ENCODE results near the gene GPR35. TPM values are rescaled to one million over a fixed set of nuclear protein-coding genes. Genes with fewer than 3 reads are reported as not detected.

GPR35 gene
- total RNA-seq, 1 experiment from 2014 or later: 4.2 TPM

DNA sequence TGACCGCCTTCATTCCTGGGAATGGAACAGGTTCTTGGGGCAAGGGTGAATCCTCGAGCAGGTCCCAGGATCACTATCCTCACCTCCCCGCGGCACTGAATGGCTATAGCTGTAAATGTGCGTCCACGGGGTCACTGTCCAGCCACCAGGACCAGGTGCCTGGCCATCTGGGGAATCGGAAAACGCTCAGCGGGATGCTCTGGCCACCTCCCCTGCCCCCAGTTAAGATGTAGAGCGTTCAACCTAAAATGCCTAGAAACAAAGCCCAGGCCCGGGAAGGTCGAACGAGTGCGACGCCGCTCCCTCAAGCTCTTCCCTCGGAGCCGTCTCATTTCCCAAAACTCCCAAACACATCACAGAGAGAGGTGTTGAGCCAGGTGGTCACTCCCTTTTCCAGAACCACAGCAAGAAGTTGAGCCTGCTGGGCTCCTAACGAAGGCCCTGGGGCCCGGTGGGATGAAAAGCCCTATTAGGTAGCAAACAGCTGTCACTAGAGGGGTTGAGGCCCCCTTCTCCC is 39.5 kb upstream of the GPR35 start:
- DNase-seq (ENCODE audit: low read depth, low spot score): no peak

More for the DNA sequence above, 39.5 kb upstream of the GPR35 start:
- no peak; the same call in 1 of the 2 replicates for ATAC-seq
- H3K27me3 ChIP-seq (ENCODE audit: insufficient read depth, low read length): no peaks in the 10 kb centered on the region
- H3K36me3 ChIP-seq (ENCODE audit: control insufficient read depth in 1 of 2, insufficient read depth in 2 of 2, low read length in 2 of 2): peaks cover 3 to 9% of the 10 kb centered on the region in 2 experiments; a peak in 2 of 4 replicates
- RAD21 ChIA-PET (ENCODE audit: low non-redundant PET in 1 of 2, low total read pairs in 2 of 2, uncharacterized antibody in 2 of 2, unreplicated experiment in 2 of 2): interaction anchor here in 1 of 2 experiments (2.1 kb wide), 1 partner anchor 20 kb away, joined by 6 read pairs; no protein-coding TSS in a partner anchor
- no peaks in the 10 kb centered on the region for H3K9me2 ChIP-seq (ENCODE audit: insufficient read depth)
- intact Hi-C loops (cut with micrococcal nuclease): loop anchor here (2.0 kb wide), 1 partner anchor 25 kb away; the partner anchor contains the start of gene DUSP28
- BruUV-seq (replicated peaks): TSS peak; percentile 74
- H3K4me1 ChIP-seq (ENCODE audit: control insufficient read depth in 1 of 2, insufficient read depth in 2 of 2, low read length in 2 of 2): peaks cover 34 to 53% of the 10 kb centered on the region in 2 experiments
- no peaks in the 10 kb centered on the region for H4K20me1 ChIP-seq (ENCODE audit: insufficient read depth)
- POLR2A ChIA-PET: interaction anchor here (1.0 to 3.5 kb wide), 5 partner anchors 15 to 55 kb away, joined by 3 to 23 read pairs (median 3); partner anchors contain the start of gene DUSP28
- H3K79me2 ChIP-seq (ENCODE audit: insufficient read depth, low read length): peaks cover 86% of the 10 kb centered on the region
- H3K27ac ChIP-seq (ENCODE audit: low read depth, low read length): peak overlapping the region; percentile 85
- TF ChIP-seq, protein P1, sequence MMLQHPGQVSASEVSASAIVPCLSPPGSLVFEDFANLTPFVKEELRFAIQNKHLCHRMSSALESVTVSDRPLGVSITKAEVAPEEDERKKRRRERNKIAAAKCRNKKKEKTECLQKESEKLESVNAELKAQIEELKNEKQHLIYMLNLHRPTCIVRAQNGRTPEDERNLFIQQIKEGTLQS (IDR thresholded peaks at IDR 0.05): no peak
- TF ChIP-seq, protein P2, sequence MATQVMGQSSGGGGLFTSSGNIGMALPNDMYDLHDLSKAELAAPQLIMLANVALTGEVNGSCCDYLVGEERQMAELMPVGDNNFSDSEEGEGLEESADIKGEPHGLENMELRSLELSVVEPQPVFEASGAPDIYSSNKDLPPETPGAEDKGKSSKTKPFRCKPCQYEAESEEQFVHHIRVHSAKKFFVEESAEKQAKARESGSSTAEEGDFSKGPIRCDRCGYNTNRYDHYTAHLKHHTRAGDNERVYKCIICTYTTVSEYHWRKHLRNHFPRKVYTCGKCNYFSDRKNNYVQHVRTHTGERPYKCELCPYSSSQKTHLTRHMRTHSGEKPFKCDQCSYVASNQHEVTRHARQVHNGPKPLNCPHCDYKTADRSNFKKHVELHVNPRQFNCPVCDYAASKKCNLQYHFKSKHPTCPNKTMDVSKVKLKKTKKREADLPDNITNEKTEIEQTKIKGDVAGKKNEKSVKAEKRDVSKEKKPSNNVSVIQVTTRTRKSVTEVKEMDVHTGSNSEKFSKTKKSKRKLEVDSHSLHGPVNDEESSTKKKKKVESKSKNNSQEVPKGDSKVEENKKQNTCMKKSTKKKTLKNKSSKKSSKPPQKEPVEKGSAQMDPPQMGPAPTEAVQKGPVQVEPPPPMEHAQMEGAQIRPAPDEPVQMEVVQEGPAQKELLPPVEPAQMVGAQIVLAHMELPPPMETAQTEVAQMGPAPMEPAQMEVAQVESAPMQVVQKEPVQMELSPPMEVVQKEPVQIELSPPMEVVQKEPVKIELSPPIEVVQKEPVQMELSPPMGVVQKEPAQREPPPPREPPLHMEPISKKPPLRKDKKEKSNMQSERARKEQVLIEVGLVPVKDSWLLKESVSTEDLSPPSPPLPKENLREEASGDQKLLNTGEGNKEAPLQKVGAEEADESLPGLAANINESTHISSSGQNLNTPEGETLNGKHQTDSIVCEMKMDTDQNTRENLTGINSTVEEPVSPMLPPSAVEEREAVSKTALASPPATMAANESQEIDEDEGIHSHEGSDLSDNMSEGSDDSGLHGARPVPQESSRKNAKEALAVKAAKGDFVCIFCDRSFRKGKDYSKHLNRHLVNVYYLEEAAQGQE (IDR thresholded peaks at IDR 0.05; ENCODE audit: low read depth): no peak
- TF ChIP-seq EGR1 (IDR thresholded peaks at IDR 0.05; ENCODE audit: low read depth) (no peak), ELF1 (IDR thresholded peaks at IDR 0.05; ENCODE audit: borderline replicate concordance, low read depth) (no peak), SIN3A (IDR thresholded peaks at IDR 0.05; ENCODE audit: low read depth) (no peak), SRF (IDR thresholded peaks at IDR 0.05; ENCODE audit: low read depth) (no peak), POLR2A (IDR thresholded peaks at IDR 0.05; ENCODE audit: borderline replicate concordance, extremely low read depth, insufficient read depth, insufficient read length) (no peak), SP1 (IDR thresholded peaks at IDR 0.05; ENCODE audit: low read depth) (no peak), FOSL1 (IDR thresholded peaks at IDR 0.05; ENCODE audit: low read depth) (no peak), ZNF274 (IDR thresholded peaks at IDR 0.05; ENCODE audit: low read depth, low read length) (no peak), TCF7L2 (IDR thresholded peaks at IDR 0.05; ENCODE audit: borderline replicate concordance, extremely low read depth, insufficient read depth, insufficient read length) (no peak), EZH2 (IDR thresholded peaks at IDR 0.05) (no peak), CBX3 (IDR thresholded peaks at IDR 0.05; ENCODE audit: low read depth) (no peak), RAD21 (IDR thresholded peaks at IDR 0.05; ENCODE audit: low read depth) (no peak), YY1 (IDR thresholded peaks at IDR 0.05; ENCODE audit: extremely low read depth, insufficient replicate concordance, low read depth, low read length) (no peak), JUND (IDR thresholded peaks at IDR 0.05) (no peak), CEBPB (IDR thresholded peaks at IDR 0.05; ENCODE audit: low read depth) (no peak), EZH2phosphoT487 (IDR thresholded peaks at IDR 0.05; ENCODE audit: borderline replicate concordance) (no peak)
- TF ChIP-seq, protein P3, sequence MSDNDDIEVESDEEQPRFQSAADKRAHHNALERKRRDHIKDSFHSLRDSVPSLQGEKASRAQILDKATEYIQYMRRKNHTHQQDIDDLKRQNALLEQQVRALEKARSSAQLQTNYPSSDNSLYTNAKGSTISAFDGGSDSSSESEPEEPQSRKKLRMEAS (IDR thresholded peaks at IDR 0.05): no peak
- CTCF ChIA-PET: interaction anchor here (1.0 to 2.3 kb wide), 5 partner anchors 16 to 255 kb away, joined by 3 to 38 read pairs (median 5); partner anchors contain the start of gene DUSP28
- peak overlapping the region; percentile 96 for H3K4me2 ChIP-seq (ENCODE audit: low read length)
- H3K4me3 ChIP-seq (replicated peaks in 1 of 2; ENCODE audit: low read depth in 1 of 2, low read length in 2 of 2): peak overlapping the region; percentile 98 to 99
- no peak overlapping the region for H2AFZ ChIP-seq (ENCODE audit: low read depth, low read length, poor library complexity, severe bottlenecking)
- H3K9me3 ChIP-seq (ENCODE audit: control insufficient read depth in 1 of 2, insufficient read depth in 1 of 2, low read depth in 1 of 2, low read length in 2 of 2): no peaks in the 10 kb centered on the region
- peak overlapping the region; percentile 91 for H3K9ac ChIP-seq (ENCODE audit: low read length)

Data from HCT116 (cell line).